ENCODE data around the gene DDR2. TPM values are rescaled to one million over a fixed set of nuclear protein-coding genes. Genes with fewer than 3 reads are reported as not detected.

DDR2 gene
- total RNA-seq, 1 donor from 2014 or later, result 4.1 TPM

- DNase-seq (ENCODE audit: low spot score in 2 of 2), result no peak
- no peak for FAIRE-seq
Observed at GRCh38 chr1:162690672-162691434, 58.6 kb downstream of the DDR2 start.

- FAIRE-seq (no peak), DNase-seq (ENCODE audit: low spot score in 2 of 2) (no peak)
Observed at GRCh38 chr1:162691999-162692575, 59.8 kb downstream of the DDR2 start.

GRCh38 chr1:162694911-162695310 lies 62.6 kb downstream of the DDR2 start:
- DNase-seq (ENCODE audit: low spot score in 2 of 2) (no peak), FAIRE-seq (no peak)

- DNase-seq (ENCODE audit: low spot score in 2 of 2), result no peak
- FAIRE-seq, result no peak
Observed at GRCh38 chr1:162695687-162696086, 63.4 kb downstream of the DDR2 start.

GRCh38 chr1:162696286-162696862 lies 64.1 kb downstream of the DDR2 start:
- FAIRE-seq, result no peak

GRCh38 chr1:162697140-162697895 lies 65.1 kb downstream of the DDR2 start:
- DNase-seq (ENCODE audit: low spot score in 2 of 2), result no peak
- FAIRE-seq, result no peak

More at GRCh38 chr1:162696286-162696862, 64.1 kb downstream of the DDR2 start:
- DNase-seq (ENCODE audit: low spot score in 2 of 2), result no peak

- FAIRE-seq (no peak), DNase-seq (ENCODE audit: low spot score in 2 of 2) (no peak)
Observed at GRCh38 chr1:162699366-162699765, 67.1 kb downstream of the DDR2 start.

GRCh38 chr1:162700131-162700530 lies 67.9 kb downstream of the DDR2 start:
- DNase-seq (ENCODE audit: low spot score in 2 of 2) (no peak), FAIRE-seq (no peak)

- FAIRE-seq (no peak), DNase-seq (ENCODE audit: low spot score in 2 of 2) (no peak)
Observed at GRCh38 chr1:162701286-162701685, 69.0 kb downstream of the DDR2 start.

GRCh38 chr1:162702628-162703027 lies 70.4 kb downstream of the DDR2 start:
- no peak for FAIRE-seq
- no peak for DNase-seq (ENCODE audit: low spot score in 2 of 2)

- DNase-seq (ENCODE audit: low spot score in 2 of 2) (no peak), FAIRE-seq (no peak)
Observed at GRCh38 chr1:162703708-162704107, 71.4 kb downstream of the DDR2 start.

GRCh38 chr1:162704673-162705424 lies 72.6 kb downstream of the DDR2 start:
- FAIRE-seq (no peak), DNase-seq (ENCODE audit: low spot score in 2 of 2) (no peak)

- DNase-seq (ENCODE audit: low spot score in 2 of 2), result no peak
- no peak for FAIRE-seq
Observed at GRCh38 chr1:162706003-162706402, 73.7 kb downstream of the DDR2 start.

GRCh38 chr1:162706606-162707005 lies 74.3 kb downstream of the DDR2 start:
- FAIRE-seq, result no peak
- no peak for DNase-seq (ENCODE audit: low spot score in 2 of 2)

GRCh38 chr1:162708286-162708685 lies 76.0 kb downstream of the DDR2 start:
- no peak for FAIRE-seq

GRCh38 chr1:162709132-162709860 lies 77.0 kb downstream of the DDR2 start:
- no peak for FAIRE-seq
- DNase-seq (ENCODE audit: low spot score in 2 of 2), result no peak

More at GRCh38 chr1:162708286-162708685, 76.0 kb downstream of the DDR2 start:
- DNase-seq (ENCODE audit: low spot score in 2 of 2), result no peak

GRCh38 chr1:162709870-162710269 lies 77.6 kb downstream of the DDR2 start:
- FAIRE-seq, result no peak
- no peak for DNase-seq (ENCODE audit: low spot score in 2 of 2)

GRCh38 chr1:162710345-162710744 lies 78.1 kb downstream of the DDR2 start:
- no peak for FAIRE-seq
- no peak for DNase-seq (ENCODE audit: low spot score in 2 of 2)

GRCh38 chr1:162710780-162711465 lies 78.7 kb downstream of the DDR2 start:
- DNase-seq (ENCODE audit: low spot score in 2 of 2), result no peak
- no peak for FAIRE-seq
